Spleen (tissue), 3 donors: ENCODE results near the gene CLMN.

Experiments
- POLR2A ChIP-seq, 3 donors: fragments of 450-650 bp; IDR thresholded peaks; one replicate each; pipeline ENCODE4 v1.5.1; 2017; ENCODE audit warnings: antibody characterized with exemption in 3 of 3, mild to moderate bottlenecking in 1 of 3
- POLR2AphosphoS5 ChIP-seq, 3 donors: sonication (generic); formaldehyde crosslinking; IDR thresholded peaks; one replicate each; pipeline ENCODE4 v1.5.1; 2017; ENCODE audit warnings: antibody characterized with exemption in 3 of 3

- no peak for TF ChIP-seq POLR2A (IDR thresholded peaks at IDR 0.05)
- TF ChIP-seq POLR2AphosphoS5 (IDR thresholded peaks at IDR 0.05): no peak
These were observed 123.4 kb downstream of the CLMN start for GRCh38 chr14:95196268-95196667.
